Thyroid gland (tissue), 4 donors: ENCODE measurements around the gene NCKAP5. TPM values are rescaled to one million over a fixed set of nuclear protein-coding genes. Genes with fewer than 3 reads are reported as not detected.

Experiments
- DNase-seq, 2 donors: peaks; one replicate each; pipeline ENCODE4 v3.0.0-alpha.2; 2019
- H3K27ac ChIP-seq, 3 donors: fragments of 200-600 bp; sonication (generic); 1 replicate in 2 of 3; 2 replicates in 1 of 3; pipeline ENCODE4 v1.5.1; 2016 to 2019; ENCODE audit warnings: mild to moderate bottlenecking in 1 of 3, moderate library complexity in 1 of 3
- H3K27me3 ChIP-seq: fragments of 200-600 bp; sonication (generic); one replicate; pipeline ENCODE4 v1.5.1; 2019
- H3K36me3 ChIP-seq, 2 donors: fragments of 200-600 bp; sonication (generic); one replicate each; pipeline ENCODE4 v1.5.1; 2016 to 2019
- H3K4me1 ChIP-seq, 2 donors: fragments of 200-600 bp; sonication (generic); one replicate each; pipeline ENCODE4 v1.5.1; 2017 to 2019
- H3K4me3 ChIP-seq, 3 donors: fragments of 200-600 bp; sonication (generic); replicated peaks in 1 of 3; 1 replicate in 2 of 3; 2 replicates in 1 of 3; pipeline ENCODE4 v1.5.1; 2016; ENCODE audit warnings: mild to moderate bottlenecking in 1 of 3
- H3K9me3 ChIP-seq: fragments of 200-600 bp; sonication (generic); one replicate; pipeline ENCODE4 v1.5.1; 2017
- POLR2A ChIP-seq, 2 donors: fragments of 450-650 bp; IDR thresholded peaks; one replicate each; pipeline ENCODE4 v1.6.1; 2017; ENCODE audit warnings: antibody characterized with exemption in 2 of 2, mild to moderate bottlenecking in 2 of 2, moderate library complexity in 1 of 2
- WGBS, 2 donors: methylation state at CpG; one replicate each; pipeline ENCODE4 v1.1.5; 2017; 5-methylcytosine and 5-hydroxymethylcytosine counted together
- intact Hi-C: fragments of 100-400 bp; cut with DNase I; formaldehyde crosslinking; loops from one replicate; pipeline ENCODE4 v1.15.1; 2023
- total RNA-seq, 4 donors: library from RNA; depleted of rRNA; stranded (reverse); fragments of >200 nt; gene quantifications; one replicate each; pipeline ENCODE4 v1.2.3, GENCODE V29; 2016
- TF ChIP-seq, protein P1 (sequence below), 6 experiments: fragments of 200-600 bp in 3 of 6; fragments of 450-650 bp in 3 of 6; sonication (generic) in 3 of 6; IDR thresholded peaks; one replicate each; pipeline ENCODE4 v1.5.1; 2016 to 2019; ENCODE audit warnings: antibody characterized with exemption in 6 of 6, mild to moderate bottlenecking in 2 of 6, inconsistent platforms in 1 of 6, moderate library complexity in 1 of 6

The NCKAP5 gene
- total RNA-seq, 4 donors from 2014 or later, result 0.45 to 1.2 (median 0.76) TPM

DNA sequence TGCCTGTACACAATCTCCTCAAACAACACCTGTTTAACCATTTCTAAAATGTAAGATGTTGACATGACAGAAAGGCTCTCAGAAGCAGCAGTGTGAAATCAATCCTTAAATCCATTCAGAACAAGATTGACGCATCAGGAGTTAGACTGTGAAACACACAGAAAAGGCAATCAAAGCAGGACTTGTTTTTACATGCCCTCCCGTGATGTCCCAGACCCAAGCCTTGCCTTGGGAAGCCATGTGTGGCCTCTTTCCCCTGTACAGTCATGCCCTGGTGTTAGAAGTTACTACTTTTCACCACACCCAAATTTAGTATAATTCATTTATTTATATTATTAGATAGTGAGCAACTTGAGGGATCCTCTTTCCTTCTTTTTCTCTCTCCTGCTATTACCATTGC lies 115.7 kb downstream of the NCKAP5 start:
- Histone ChIP-seq H3K4me1 (no peaks in the 10 kb centered on the region), H3K27me3 (no peaks in the 10 kb centered on the region), H3K4me3 (no peak overlapping the region), H3K27ac (no peak overlapping the region), H3K9me3 (no peaks in the 10 kb centered on the region), H3K36me3 (no peaks in the 10 kb centered on the region)
- no peak for DNase-seq
- intact Hi-C loops, result no loop called here
- TF ChIP-seq POLR2A (IDR thresholded peaks at IDR 0.05), result no peak
- TF ChIP-seq, protein P1, sequence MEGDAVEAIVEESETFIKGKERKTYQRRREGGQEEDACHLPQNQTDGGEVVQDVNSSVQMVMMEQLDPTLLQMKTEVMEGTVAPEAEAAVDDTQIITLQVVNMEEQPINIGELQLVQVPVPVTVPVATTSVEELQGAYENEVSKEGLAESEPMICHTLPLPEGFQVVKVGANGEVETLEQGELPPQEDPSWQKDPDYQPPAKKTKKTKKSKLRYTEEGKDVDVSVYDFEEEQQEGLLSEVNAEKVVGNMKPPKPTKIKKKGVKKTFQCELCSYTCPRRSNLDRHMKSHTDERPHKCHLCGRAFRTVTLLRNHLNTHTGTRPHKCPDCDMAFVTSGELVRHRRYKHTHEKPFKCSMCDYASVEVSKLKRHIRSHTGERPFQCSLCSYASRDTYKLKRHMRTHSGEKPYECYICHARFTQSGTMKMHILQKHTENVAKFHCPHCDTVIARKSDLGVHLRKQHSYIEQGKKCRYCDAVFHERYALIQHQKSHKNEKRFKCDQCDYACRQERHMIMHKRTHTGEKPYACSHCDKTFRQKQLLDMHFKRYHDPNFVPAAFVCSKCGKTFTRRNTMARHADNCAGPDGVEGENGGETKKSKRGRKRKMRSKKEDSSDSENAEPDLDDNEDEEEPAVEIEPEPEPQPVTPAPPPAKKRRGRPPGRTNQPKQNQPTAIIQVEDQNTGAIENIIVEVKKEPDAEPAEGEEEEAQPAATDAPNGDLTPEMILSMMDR (IDR thresholded peaks at IDR 0.05), result no peak
- 87 to 96% methylated on average over 2 of the region's 2 CpGs for WGBS, 2 donors

DNA sequence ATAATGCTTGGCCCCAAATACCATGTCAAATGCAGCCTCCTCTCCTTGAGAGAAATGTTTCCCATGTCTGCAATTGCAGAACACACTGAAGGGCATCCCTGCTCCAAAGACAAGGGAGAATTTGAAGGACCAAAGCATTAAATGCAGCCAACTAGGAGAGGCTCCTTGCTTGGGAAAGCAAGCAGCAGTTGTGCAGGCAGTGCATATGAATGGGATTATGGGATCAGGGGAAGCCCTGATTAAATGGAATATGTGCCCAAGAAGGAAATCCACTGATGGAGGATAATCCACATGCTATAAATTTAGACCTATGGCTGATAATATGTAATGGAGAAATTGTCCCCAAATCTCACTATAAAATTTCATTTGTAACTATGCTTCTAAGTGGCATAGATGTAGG lies 116.1 kb downstream of the NCKAP5 start:
- TF ChIP-seq, protein P1 (IDR thresholded peaks at IDR 0.05), result no peak
- no peak for TF ChIP-seq POLR2A (IDR thresholded peaks at IDR 0.05)
- Histone ChIP-seq H3K4me1 (no peaks in the 10 kb centered on the region), H3K27me3 (no peaks in the 10 kb centered on the region), H3K36me3 (no peaks in the 10 kb centered on the region), H3K27ac (no peak overlapping the region), H3K4me3 (no peak overlapping the region), H3K9me3 (no peaks in the 10 kb centered on the region)
- DNase-seq, result no peak
- intact Hi-C loops, result no loop called here

DNA sequence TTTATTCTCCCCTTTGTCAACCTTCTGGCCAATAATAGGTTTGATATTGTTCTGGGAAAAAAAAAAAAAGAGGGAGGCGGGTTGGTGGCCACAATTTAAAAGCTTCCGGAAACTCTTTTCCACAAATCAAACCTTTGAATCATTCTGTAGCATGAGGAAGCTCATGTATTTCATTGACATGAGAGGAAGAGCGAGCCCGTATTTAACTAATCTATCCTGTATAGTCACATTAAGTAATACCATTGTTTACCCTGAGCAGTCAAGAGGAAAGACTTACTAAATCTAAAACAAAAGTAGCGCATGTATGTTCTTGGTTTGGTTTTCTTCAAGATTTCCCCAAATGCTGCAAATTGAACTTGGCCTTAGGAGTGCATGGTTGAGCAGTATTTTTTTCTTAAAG lies 120.1 kb downstream of the NCKAP5 start:
- 92 to 93% methylated on average over 5 of the region's 5 CpGs for WGBS, 2 donors
- H3K27me3 ChIP-seq, result no peaks in the 10 kb centered on the region
- TF ChIP-seq, protein P1 (IDR thresholded peaks at IDR 0.05), result no peak
- TF ChIP-seq POLR2A (IDR thresholded peaks at IDR 0.05), result no peak
- no peak for DNase-seq
- H3K9me3 ChIP-seq, result no peaks in the 10 kb centered on the region
- intact Hi-C loops, result no loop called here
- H3K27ac ChIP-seq, result no peak overlapping the region
- H3K4me3 ChIP-seq, result no peak overlapping the region
- H3K4me1 ChIP-seq, result no peaks in the 10 kb centered on the region
- no peaks in the 10 kb centered on the region for H3K36me3 ChIP-seq

DNA sequence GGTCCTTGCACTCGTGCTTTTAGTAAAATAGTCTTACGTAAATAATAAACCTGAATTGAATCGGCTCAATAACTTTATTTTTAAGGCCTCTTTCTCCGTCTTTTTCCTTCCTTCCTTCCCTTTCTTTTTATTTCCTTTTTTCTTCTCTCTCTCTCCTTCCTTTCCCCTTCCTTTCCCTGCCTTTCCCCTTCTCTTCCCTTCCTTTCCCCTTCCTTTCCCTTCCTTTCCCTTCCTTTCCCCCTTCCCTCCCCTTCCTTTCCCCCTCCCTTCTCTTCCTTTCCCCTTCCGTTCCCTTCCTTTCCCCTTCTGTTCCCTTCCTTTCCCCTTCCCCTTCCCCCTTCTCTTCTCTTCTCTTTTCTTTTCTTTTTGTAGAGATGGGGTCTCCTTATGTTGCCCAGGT lies 121.0 kb downstream of the NCKAP5 start:
- Histone ChIP-seq H3K27me3 (no peaks in the 10 kb centered on the region), H3K9me3 (no peaks in the 10 kb centered on the region), H3K36me3 (no peaks in the 10 kb centered on the region), H3K4me1 (no peaks in the 10 kb centered on the region), H3K27ac (no peak overlapping the region), H3K4me3 (no peak overlapping the region)
- DNase-seq, result no peak
- intact Hi-C loops, result no loop called here
- TF ChIP-seq, protein P1 (IDR thresholded peaks at IDR 0.05), result no peak
- no peak for TF ChIP-seq POLR2A (IDR thresholded peaks at IDR 0.05)
- WGBS, 2 donors, result 86 to 92% methylated on average over 5 of the region's 5 CpGs

DNA sequence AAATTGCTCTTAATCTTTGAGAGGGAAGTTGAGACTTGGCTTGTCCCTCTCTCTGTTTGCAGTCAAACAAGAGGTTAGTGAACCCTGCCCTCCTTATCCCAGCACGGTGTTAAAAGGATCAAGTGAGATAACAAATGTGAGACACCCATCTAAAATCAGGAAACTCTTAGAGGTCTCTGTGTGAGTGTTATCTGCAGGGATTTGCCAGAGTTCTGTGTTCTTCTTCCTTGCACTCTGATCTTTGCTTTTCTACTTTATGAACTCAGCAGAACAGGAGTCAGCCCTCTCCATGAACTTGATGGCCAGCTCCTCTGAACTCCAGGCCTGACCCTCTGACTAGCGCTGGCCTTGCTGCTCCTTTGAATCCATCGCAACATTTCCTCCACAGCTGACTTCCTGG lies 123.8 kb downstream of the NCKAP5 start:
- intact Hi-C loops, result no loop called here
- TF ChIP-seq POLR2A (IDR thresholded peaks at IDR 0.05), result no peak
- TF ChIP-seq, protein P1 (IDR thresholded peaks at IDR 0.05), result no peak
- WGBS, 2 donors, result 57 to 62% methylated on average over 3 of the region's 3 CpGs
- H3K4me1 ChIP-seq, result no peaks in the 10 kb centered on the region
- H3K27me3 ChIP-seq, result no peaks in the 10 kb centered on the region
- no peak overlapping the region for H3K4me3 ChIP-seq
- no peak for DNase-seq
- H3K27ac ChIP-seq, result no peak overlapping the region
- H3K36me3 ChIP-seq, result no peaks in the 10 kb centered on the region
- H3K9me3 ChIP-seq, result no peaks in the 10 kb centered on the region
